Muscle layer of duodenum (tissue), 2 donors: ENCODE results near the gene GPAT3.

Experiments
- H3K27ac ChIP-seq: one replicate; pipeline ENCODE4 v1.7.0; 2013; ENCODE audit warnings: mild to moderate bottlenecking, low read length
- H3K27me3 ChIP-seq: one replicate; pipeline ENCODE4 v1.7.0; 2013; ENCODE audit warnings: low read depth, mild to moderate bottlenecking, control low read depth, low read length
- H3K36me3 ChIP-seq, 2 donors: one replicate each; pipeline ENCODE4 v1.7.0; 2013; ENCODE audit warnings: low read length in 2 of 2, control low read depth in 1 of 2, mild to moderate bottlenecking in 1 of 2; ENCODE audit not compliant: insufficient read depth in 2 of 2, control insufficient read depth in 1 of 2
- H3K4me1 ChIP-seq, 2 donors: one replicate each; pipeline ENCODE4 v1.7.0; 2013; ENCODE audit warnings: low read length in 2 of 2, mild to moderate bottlenecking in 2 of 2, control low read depth in 1 of 2, moderate library complexity in 1 of 2; ENCODE audit not compliant: insufficient read depth in 2 of 2, control insufficient read depth in 1 of 2
- H3K4me3 ChIP-seq, 2 donors: one replicate each; pipeline ENCODE4 v1.7.0; 2013; ENCODE audit warnings: low read length in 2 of 2, low read depth in 1 of 2, mild to moderate bottlenecking in 1 of 2
- H3K9me3 ChIP-seq, 2 donors: one replicate each; pipeline ENCODE4 v1.7.0; 2013; ENCODE audit warnings: low read length in 2 of 2, control low read depth in 1 of 2, mild to moderate bottlenecking in 1 of 2; ENCODE audit not compliant: control insufficient read depth in 1 of 2
- donor health status: healthy.

GPAT3 gene

GRCh38 chr4:83651846-83652245 lies 115.9 kb downstream of the GPAT3 start:
- H3K4me1 ChIP-seq: no peaks in the 10 kb centered on the region
- no peak overlapping the region for H3K27ac ChIP-seq
- H3K4me3 ChIP-seq: no peak overlapping the region
- H3K9me3 ChIP-seq: no peaks in the 10 kb centered on the region
- H3K36me3 ChIP-seq: no peaks in the 10 kb centered on the region
- H3K27me3 ChIP-seq: no peaks in the 10 kb centered on the region
